ENCODE results near the gene SLC25A39. TPM values are rescaled to one million over a fixed set of nuclear protein-coding genes. Genes with fewer than 3 reads are reported as not detected.

The SLC25A39 gene
- total and polyA plus RNA-seq, 9 of the 15 experiments (the other 6 are each of a cell fraction or from before 2014, with no cell fraction given), result 4.8 to 267 (median 140) TPM

- TF ChIP-seq NONO (IDR thresholded peaks at IDR 0.05; ENCODE audit: low read depth in 2 of 2, low read length in 1 of 2) (0 out of 4 replicates have a peak, but pooled peaks of 1 of the 2 experiments have one; percentile 10), UBTF (IDR thresholded peaks at IDR 0.05; ENCODE audit: borderline replicate concordance in 1 of 2, low read depth in 2 of 2, low read length in 2 of 2) (peak; percentile 41 to 91; a peak in 3 of 4 replicates), E2F6 (IDR thresholded peaks at IDR 0.05; ENCODE audit: borderline replicate concordance in 1 of 2, extremely low read depth in 1 of 2, insufficient read depth in 1 of 2, insufficient read length in 1 of 2, low read depth in 1 of 2, low read length in 1 of 2, poor library complexity in 1 of 2, severe bottlenecking in 1 of 2) (peak in 1 of 2 experiments; percentile 12), ETV5 (CRISPR knock-in tag; IDR thresholded peaks at IDR 0.05; ENCODE audit: low read depth) (peak; percentile 96), PHF8 (IDR thresholded peaks at IDR 0.05; ENCODE audit: borderline replicate concordance, low read length) (peak; percentile 54; the same call in 1 of the 2 replicates), CTBP1 (IDR thresholded peaks at IDR 0.05; ENCODE audit: borderline replicate concordance) (peak; percentile 55; the same call in 1 of the 2 replicates), DACH1 (IDR thresholded peaks at IDR 0.05; ENCODE audit: partially characterized antibody) (peak; percentile 42), ZBTB33 (CRISPR knock-in tag; IDR thresholded peaks at IDR 0.05) (no peak), NFIC (IDR thresholded peaks at IDR 0.05) (0 out of 2 replicates have a peak, but pooled peaks have one; percentile 6), HDAC2 (IDR thresholded peaks at IDR 0.05) (peak; percentile 64; the same call in 1 of the 2 replicates), TBL1XR1 (IDR thresholded peaks at IDR 0.05; ENCODE audit: low read length in 2 of 2) (peak in 1 of 2 experiments; percentile 30; a peak in 2 of 4 replicates), ZBTB11 (CRISPR knock-in tag; IDR thresholded peaks at IDR 0.05) (0 out of 6 replicates have a peak, but pooled peaks of 1 of the 3 experiments have one; percentile 20), CREB1 (IDR thresholded peaks at IDR 0.05) (no peak; the same call in 1 of the 2 replicates), CREB1 (CRISPR knock-in tag; IDR thresholded peaks at IDR 0.05) (peak; percentile 37; the same call in 1 of the 2 replicates), RCOR1 (IDR thresholded peaks at IDR 0.05; ENCODE audit: borderline replicate concordance in 1 of 2, low read depth in 2 of 2, low read length in 2 of 2) (peak in 1 of 2 experiments; percentile 83; a peak in 2 of 4 replicates)
These were observed 44.8 kb downstream of the SLC25A39 start (continued) for GRCh38 chr17:44279666-44280391.
